HG03565 (cell line): ENCODE results near the gene FASN.

ENCODE experiments used
- ATAC-seq: cut with Tn5 transposase; IDR thresholded peaks from one replicate; pipeline ENCODE4 v1.9.1; 2021; ENCODE audit warnings: mild to moderate bottlenecking, moderate library complexity; ENCODE audit not compliant: unreplicated experiment

The FASN gene

GRCh38 chr17:82089723-82090548 is 8.1 kb downstream of the FASN start:
- ATAC-seq, result no peak

GRCh38 chr17:82088838-82089722 is 9.0 kb downstream of the FASN start:
- no peak for ATAC-seq

GRCh38 chr17:82087961-82088837 is 9.8 kb downstream of the FASN start:
- no peak for ATAC-seq

- no peak for ATAC-seq
These were observed 10.8 kb downstream of the FASN start for GRCh38 chr17:82086941-82087906.

- ATAC-seq, result no peak
These were observed 11.9 kb downstream of the FASN start for GRCh38 chr17:82085931-82086764.

GRCh38 chr17:82085031-82085861 is 12.8 kb downstream of the FASN start:
- no peak for ATAC-seq

- no peak for ATAC-seq
These were observed 13.5 kb downstream of the FASN start for GRCh38 chr17:82084373-82085030.

GRCh38 chr17:82083533-82084359 is 14.3 kb downstream of the FASN start:
- ATAC-seq, result no peak

- no peak for ATAC-seq
These were observed 15.0 kb downstream of the FASN start for GRCh38 chr17:82083009-82083408.

- ATAC-seq, result no peak
These were observed 15.6 kb downstream of the FASN start for GRCh38 chr17:82082456-82082855.

GRCh38 chr17:82081966-82082365 is 16.1 kb downstream of the FASN start:
- ATAC-seq, result no peak

GRCh38 chr17:82081546-82081945 is 16.5 kb downstream of the FASN start:
- no peak for ATAC-seq

- ATAC-seq, result no peak
These were observed 17.1 kb downstream of the FASN start for GRCh38 chr17:82080789-82081464.

- ATAC-seq, result no peak
These were observed 17.8 kb downstream of the FASN start for GRCh38 chr17:82080048-82080788.

GRCh38 chr17:82079001-82079677 is 18.9 kb downstream of the FASN start:
- no peak for ATAC-seq
